Renal cortical epithelial cell (primary cell): ENCODE measurements around the gene PPP2R5C. TPM values are rescaled to one million over a fixed set of nuclear protein-coding genes. Genes with fewer than 3 reads are reported as not detected.
"Not testable (repeated sequence)": the region's sequence is repeated elsewhere in the genome, so short reads cannot be mapped to it uniquely, and the experiment has no call there.

Experiments used
- DNase-seq: peaks from one replicate; pipeline ENCODE4 v3.0.0-alpha.2; 2011; ENCODE audit warnings: low read depth
- total RNA-seq: library from RNA; depleted of rRNA; stranded (reverse); fragments of >200 nt; gene quantifications from 2 replicates; pipeline ENCODE4 v1.2.3, GENCODE V29; 2014

PPP2R5C gene
- total RNA-seq, 1 donor from 2014 or later, result 96.9 TPM

DNA sequence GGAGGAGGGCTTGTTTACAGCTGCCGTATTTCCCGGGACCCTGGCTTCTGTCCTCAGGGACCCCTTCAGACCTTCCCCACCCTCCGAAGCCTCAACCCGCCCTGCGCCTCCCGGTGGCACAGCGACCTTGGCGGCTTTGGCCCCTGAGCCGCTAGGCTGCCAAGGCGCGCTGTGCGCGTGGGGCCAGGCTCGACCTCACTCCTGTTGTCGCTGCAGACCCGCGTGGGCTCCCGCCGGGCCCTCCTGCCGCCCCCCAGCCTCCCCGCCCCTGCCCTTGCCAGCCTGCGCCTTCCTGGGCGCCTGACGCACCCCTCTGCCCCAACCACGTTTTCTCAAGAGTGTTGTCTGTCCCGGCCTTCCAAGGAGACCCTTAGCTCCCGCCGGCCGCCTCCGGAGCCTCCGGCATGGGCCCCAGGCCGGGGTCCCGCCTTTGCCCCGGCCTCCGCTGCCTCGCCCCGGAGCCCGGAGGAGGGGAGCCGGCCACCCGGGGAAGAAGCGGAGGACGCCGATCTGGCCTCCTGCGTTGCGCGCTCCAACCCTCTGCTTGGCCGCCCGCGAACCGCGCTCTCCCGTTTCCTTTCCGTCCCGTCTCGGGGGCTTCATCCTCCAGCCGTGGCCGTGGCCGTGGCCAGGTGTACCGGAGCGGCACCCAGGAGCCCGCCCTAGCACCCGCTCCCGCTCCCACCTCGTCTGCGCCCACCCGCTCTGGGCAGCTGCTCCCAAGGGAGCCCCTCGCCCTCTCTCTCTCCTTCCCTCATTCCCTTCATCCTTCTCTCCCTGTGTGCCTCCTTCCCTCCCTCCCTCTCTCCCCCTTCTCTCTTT is 19.9 kb downstream of the PPP2R5C start:
- no peak for DNase-seq

DNA sequence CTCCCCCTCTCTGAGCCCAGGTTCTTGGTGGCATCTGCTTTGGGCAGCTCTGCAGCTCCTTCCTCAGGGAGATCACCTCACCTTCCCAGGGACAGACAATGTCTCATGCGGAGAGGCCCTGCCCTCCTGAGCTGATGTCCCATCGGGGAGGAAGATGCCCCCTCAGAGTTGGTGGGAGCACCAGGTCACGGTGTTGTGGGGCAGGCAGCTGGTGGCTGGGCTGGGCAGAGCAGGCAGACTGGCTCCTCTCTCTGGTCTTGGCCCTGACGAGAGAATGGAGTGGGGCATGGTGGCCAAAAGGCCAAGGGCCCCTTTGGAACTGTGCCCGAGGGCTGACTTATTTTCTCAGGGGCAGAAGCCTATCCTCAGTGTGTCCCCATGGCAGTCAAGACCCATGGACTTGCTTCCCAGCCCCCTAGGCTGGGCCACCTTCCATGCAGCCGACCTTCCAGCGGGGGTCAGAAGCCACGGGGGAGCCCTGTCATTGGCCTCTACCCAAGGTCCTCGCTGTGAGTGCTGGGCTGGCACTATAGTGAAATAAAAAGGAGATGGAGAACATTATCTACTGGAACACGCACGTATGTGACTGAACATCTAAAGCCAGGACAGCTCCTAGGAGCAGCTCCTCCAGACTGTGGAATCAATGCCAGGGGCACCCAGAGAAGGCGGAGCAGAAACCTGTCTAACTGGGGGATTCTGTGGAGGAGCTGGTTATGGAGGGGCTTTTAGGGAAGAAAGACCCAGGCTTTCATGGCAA is 21.9 kb downstream of the PPP2R5C start:
- DNase-seq, result no peak

DNA sequence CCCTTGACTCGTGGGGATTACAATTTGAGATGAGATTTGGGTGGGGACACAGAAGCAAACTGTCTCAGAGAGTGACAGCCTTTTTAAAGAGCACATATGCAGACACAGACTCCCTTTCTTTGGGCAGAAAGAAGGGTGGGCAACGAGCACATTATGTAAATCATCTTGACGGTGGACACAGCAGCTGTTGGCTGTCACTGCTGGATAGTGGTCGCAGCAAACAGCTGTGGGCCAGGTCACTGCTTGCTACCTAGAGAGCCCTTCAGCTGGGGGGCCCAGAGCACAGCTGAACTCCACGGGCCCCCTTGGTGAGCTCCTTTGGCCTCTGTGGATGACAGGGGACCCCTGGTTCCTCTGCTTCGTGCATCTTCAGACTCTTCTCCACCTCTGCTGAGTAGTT is 23.1 kb downstream of the PPP2R5C start:
- no peak for DNase-seq

DNA sequence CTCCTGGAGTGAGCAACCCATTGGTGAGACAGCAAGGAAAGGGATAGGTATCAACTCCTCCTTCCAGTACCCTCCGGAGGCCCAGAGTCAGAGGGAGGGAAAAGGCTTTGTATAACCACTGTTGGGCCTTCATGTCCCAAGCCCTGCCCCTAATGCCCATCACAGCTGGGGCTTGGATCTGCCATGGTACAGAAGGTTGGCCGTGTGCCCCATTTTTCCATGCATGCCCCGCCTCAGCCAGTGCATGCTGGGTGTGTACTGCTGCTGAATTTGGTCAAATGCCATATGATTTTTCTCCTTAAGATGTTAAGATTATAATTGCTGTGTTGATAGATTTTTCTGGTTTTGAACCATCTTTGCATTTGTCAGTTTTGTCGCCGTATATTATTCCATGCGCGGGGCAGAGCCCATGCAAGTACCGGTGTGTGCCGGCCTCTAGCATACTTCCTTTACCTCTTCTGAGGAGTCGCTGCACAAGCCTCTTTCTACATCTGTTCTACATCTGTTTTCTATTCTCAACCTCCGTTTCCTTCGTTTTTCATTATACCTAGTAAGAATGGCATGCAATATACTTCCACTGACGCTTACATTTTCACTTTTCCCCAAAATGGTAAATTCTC is 26.6 kb downstream of the PPP2R5C start:
- DNase-seq, result no peak

DNA sequence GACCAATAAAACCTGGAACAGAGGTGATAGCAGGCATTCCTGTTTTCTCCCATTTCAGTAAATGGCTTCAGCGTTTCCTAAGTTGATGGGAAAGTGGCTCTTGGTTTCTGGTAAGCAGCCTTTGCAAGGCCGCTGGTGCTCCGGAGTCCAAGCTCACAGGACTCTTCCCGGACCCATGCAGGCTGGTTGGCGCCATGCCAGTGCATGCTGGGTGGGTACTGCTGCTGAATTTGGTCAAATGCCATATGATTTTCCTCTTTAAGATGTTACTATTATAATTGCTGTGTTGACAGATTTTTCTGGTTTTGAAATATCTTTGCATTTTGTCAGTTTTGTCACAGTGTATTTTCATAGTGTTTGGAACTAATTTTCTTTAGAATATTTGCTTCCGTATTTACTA is 27.7 kb downstream of the PPP2R5C start:
- DNase-seq, result no peak

DNA sequence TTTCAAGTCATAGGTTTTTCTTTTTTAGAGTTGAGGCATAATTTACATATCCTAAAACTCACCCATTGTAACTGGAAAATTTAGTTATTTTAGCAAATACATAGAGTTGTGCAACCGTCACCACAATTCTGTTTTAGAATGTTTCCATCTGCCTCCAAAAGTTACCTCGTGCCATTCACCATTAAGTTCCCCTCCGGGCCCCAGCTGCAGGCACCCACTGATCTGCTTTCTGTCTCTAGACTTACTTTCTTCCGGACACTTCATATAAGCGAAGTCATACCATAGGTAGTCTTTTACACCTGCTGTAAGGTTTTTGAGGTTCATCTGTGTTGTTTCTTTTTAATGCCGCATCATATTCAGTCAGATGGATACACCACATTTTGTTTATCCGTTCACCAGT is 28.7 kb downstream of the PPP2R5C start:
- DNase-seq, result no peak

DNA sequence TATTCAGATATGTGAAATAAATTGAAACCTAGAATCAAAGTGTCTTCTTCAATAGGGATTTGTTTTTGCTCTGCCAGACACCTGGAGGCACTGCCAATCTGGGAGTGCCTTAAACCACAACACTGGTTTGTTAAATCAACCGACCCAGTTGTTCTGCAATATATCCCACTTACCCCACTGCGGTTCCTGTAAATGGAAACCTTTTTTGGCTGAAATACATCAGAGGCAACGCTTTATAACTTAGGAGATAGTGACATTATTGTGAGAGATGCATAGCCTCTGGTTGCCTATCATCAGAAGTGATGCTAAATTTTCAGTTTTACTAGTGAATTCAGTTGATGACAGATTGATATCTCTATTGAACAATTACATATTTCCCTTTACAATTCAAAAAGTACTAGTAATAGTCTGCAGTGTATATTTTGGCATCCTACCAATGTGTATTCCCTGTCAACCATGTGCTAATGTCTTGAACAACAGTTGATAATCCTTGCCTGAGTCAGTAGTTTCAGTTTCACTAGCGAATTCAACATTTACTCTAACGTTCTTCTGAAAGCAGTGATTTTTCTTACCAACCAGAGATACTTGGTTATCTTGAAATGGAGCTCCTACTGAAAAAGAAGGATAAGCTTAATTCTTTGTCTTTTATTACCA is 30.5 kb downstream of the PPP2R5C start:
- DNase-seq, result peak; percentile 46

DNA sequence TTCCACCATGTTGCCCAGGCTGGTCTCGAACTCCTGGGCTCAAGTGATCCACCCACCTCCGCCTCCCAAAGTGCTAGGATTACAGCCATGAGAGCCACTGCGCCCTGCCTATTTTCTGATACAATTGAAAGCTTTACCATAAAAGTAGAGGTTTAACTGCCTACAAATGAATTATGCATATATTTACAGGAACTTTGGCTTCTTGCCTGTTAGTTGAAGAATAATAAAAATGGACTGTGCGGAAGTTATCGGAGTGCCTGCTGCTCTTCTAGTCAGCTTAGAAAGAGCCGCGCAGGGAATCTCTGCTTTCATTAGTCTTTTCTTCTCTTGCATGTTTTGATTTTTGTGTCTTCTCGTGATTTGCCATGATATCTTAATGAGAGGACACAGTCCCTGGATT is 34.5 kb downstream of the PPP2R5C start:
- no peak for DNase-seq

DNA sequence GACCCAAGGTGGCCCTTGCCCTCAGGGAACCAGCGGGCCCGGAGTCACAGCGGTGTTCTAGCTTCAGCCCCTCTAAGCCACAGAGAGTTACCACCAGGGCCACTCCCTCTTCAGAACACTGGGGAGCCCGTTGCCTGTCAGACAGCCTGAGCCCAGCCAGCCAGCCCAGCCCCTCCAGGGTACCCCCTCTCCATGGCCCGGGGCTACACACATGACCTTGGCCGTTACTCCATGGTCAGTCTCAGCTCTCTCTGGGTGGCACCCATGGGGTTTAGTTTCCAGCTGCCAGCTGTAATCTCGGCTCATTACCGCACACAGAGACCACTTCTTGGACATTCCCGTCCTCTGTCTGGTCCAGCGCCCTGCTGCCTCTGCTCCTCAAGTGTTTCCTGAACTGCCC is 35.0 kb downstream of the PPP2R5C start:
- DNase-seq, result no peak

DNA sequence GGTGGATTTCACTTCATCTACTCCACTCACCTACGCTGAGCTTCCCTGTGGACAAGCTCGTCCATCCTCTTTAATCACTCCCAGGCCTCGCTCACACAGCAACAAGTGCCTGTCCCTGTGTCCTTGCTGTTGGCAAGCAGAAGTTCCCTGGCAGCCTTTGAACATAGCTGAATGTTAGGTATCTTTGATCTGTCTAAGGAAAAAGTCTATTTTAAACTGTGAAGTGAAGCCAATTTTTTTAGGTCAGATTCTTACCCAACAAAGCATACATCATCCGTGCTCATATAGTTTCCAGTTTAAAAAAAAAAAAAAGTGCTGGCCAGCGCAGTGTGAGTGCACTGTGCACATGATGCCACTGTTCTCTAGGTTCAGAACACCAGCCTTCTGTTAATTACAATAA is 36.3 kb downstream of the PPP2R5C start:
- no peak for DNase-seq

DNA sequence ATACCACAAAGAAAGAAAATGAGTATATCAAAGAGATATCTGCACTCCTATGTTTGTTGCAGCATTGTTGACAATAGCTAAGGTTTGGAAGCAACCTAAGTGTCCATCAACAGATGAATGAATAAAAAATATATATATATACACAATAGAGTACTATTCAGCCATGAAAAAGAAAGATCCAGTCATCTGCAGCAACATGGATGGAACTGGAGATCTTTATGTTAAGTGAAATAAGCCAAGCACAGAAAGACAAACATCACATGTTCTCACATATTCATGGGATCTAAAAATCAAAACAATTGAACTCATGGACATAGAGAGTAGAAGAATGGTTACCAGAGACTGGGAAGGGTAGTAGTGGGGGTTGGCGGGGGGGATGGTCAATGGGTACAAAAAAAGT is 42.9 kb downstream of the PPP2R5C start:
- DNase-seq, result not testable (repeated sequence)

DNA sequence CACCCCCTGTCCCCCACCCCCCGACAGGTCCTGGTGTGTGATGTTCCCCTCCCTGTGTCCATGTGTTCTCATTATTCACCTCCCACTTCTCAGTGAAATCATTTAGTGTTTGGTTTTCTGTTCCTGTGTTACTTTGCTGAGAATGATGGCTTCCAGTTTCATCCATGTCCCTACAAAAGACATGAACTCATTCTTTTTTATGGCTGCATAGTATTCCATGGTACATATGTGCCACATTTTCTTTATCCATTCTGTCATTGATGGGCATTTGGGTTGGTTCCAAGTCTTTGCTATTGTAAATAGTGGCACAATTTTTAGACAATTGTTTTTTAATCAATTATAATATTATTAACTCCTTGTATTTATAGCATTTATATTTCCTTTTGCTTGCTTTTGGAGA is 44.7 kb downstream of the PPP2R5C start:
- not testable (repeated sequence) for DNase-seq

DNA sequence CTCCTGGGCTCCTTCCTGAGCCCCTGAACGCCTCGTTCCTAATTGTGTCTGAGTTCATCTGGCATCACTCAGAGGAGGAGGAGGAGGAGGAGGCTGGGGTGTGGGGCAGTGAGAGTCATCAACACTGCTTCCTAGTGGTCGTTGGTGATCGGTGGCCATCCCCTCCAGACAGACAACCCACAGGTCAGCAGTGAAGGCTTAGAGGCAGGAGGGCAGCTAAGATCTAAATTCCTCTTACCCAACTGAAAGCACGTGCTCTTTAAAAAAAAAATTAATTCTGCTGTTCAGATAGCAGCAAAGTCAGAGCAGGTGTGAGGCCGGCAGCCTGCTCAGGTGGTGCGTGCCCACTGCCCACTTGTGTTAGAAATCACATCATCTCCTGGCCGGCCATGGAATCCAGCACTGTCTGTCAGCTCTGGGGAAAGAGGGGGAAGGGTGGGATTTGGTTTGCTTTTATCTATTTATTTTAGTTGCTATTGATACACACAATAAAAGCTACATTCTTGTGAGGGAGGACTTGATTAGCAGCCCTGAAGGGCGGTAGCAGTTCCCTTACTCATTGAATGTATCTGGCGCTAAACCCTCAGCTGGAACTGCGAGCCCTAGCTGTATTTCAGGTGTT is 46.6 kb downstream of the PPP2R5C start:
- DNase-seq, result peak; percentile 33

DNA sequence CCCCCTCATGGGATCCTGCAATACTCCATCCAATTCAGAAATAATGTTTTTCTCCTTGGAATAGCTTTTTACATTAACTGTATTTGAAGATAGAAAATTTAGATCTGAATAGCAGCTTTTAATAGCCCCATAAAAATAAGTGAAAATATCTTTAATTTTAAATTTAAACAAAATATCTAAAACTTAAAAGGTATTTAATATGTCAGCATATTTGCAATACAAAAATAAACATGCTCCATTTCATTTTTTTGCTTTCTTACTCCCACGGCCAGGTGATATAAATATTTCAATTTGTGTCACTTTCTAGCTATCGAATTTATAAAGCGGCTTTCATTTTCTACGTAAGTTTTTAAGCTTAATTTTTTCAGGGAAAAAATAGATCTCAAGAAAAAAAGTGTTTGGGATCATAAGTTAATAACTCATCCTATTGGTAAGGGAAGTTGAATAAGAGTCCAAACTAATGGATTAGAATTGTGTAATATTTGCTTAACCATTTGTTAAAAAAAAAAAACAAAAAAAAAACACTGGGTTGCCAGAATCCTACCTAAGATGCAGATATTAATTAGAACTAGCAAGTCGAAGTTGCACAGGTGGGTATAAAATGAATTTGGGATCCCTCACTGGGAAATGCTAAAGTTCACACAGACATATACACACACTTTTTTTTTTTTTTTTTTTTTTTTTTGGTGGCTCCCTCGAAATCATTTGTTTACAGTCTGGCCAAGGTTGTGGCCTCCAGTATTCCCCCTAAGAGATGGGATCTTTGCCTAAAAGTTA is 47.6 kb downstream of the PPP2R5C start:
- peak; percentile 46 for DNase-seq

DNA sequence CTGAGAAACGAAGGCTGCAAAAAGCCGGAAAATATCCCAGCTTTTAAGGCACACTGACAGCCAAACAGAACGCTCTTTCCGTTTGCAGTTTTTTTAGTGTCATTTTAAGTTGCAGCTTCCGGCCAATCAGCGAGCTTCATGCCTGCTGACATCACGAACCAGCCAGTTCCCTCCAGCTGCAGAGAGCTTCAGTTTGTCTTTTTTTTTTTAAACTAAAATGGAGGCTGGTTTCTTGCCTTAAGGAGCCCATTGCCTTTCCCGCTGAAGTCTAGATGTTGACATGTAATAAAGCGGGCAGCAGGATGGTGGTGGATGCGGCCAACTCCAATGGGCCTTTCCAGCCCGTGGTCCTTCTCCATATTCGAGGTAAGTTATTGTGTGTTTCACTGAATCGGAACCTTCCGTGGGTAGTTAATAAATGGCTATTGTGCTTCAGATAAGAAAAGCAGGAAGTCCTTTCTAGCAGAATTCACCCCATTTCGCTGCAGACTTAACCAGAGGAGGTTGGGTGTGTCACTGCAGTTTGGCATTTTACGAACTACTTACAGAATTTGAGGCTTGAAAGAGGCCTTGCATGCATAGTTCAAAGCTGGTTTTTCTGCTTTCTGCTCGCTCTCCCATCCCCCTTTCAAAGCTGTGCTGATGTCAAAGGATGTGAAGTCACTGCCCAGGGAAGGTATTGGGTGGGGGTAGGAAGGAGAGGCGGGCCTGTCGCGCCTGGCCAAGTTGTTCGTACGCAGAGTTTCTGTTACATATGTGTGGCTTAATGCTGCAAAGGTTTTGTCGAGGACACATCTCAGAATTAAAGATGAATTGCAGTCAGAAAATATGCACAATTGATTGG is 48.4 kb downstream of the PPP2R5C start:
- DNase-seq, result peak; percentile 95

DNA sequence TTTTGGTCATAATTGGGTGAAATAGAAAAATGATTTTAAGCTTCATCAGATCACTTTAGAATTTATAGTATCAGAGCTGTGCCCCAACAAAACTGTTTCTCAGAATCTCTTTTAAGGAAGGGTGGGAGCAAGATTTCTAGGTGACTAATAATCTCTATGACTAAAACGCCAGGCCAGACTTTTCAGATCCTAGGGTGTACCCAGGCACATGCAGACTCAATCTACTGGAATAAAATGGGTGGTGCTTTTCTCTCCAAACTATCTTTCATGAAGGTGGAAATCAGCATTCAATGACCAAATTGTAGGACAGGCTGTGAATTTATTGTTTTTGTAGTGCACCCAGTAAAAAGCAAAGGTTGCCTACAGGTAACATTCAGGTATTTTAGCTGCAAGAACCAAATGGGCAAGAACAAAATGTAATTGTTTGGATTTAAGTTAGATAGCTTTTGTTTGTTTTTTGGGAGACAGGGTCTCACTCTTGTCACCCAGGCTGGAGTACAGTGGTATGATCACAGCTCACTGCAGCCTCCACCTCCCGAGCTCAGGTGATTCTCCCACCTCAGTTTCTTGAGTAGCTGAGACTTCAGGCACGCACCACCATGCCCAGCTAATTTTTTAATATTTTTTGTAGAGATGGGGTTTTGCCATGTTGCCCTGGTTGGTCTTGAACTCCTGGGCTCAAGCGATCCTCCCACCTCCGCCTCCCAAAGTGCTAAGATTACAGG is 49.5 kb downstream of the PPP2R5C start:
- peak; percentile 33 for DNase-seq

DNA sequence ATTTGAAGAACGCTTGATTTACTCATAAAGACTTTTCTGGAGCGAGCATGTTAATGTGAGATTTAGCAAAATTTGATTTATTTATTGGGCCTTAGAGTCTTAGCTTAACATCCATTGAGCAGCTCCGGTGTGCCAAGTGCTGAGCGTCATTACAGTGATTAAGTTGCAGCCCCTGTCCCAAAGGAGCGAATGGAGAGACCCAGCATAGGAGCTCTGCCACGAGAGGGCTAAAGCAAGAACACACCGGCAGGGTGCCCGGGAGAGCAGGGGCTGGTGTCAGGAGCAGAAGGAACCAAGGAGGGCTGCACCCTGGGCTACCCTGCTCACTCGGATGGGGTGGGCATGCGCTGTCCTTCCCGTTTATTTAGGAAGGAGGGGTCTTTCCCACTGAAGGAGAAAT is 50.6 kb downstream of the PPP2R5C start:
- no peak for DNase-seq

DNA sequence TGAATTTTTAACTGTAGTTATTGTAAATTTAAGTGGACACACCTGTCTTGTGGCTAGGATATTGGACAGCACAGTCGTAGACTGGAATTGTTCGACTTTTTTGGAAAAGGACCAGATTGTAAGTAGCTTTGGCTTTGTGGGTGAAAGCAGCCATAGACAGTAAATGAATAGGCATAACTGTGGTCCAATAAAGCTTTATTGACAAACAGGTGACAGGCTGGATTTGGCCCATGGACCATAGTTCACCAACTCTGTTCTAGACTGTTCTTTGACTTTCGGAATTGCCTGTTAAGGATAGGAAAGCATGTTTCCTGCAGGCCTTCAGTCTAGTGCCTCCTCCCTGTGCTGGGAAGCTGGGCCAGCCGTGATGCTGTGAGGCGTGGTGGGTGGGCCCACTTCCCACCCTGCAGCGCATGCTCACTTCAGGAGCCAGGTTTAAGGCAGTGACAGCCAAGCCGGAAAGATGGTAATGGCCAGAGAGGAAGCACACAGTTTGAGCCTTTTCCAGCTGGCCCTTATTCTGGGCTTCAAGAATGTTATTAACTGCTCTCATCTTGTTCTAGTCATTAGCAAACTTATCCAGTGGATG is 51.8 kb downstream of the PPP2R5C start:
- DNase-seq, result no peak

DNA sequence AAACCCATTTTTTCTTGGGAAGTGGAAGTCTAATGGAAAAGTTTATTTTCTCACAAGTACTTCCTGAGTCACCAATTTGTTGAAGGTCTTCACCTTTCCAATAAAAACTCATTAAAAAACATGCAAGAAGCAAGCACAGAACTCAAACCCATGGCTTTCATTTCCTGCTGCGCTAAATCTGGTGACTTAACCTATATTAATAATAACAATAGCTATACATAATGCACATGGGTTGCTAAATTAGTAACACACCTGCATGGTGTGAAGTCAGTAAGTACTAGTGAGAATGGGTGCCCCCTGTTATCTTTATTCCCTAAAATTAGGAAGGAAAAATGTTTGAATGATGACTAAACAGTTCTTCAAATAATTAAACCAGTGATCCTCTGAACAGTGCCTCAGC is 52.3 kb downstream of the PPP2R5C start:
- DNase-seq, result peak; percentile 29
